Measurements from ENCODE around the gene DNAAF3. TPM values are rescaled to one million over a fixed set of nuclear protein-coding genes. Genes with fewer than 3 reads are reported as not detected.

DNAAF3 gene
- total RNA-seq: 12.8 TPM
- long read RNA-seq, transcript DNAAF3-203 (12 exons, 2,059 nt): major isoform, 6 of 35 reads
- long read RNA-seq, partial matches to known transcripts: 5 of 35 reads
- long read RNA-seq, other reads (novel, unspliced or antisense): 19 of 35 reads

- H3K27ac ChIP-seq: peak within 1 kb of the TSS; percentile 36
- peaks cover 7% of the 10 kb centered on the region for H3K4me1 ChIP-seq
- no peak for TF ChIP-seq CTCF (IDR thresholded peaks at IDR 0.05)
- no peaks in the 10 kb centered on the region for H3K36me3 ChIP-seq
- H3K4me3 ChIP-seq: peak within 1 kb of the TSS; percentile 51
- intact Hi-C loops (cut with DNase I): no loop called here
- H3K27me3 ChIP-seq (ENCODE audit: low read depth): peaks cover 77% of the 10 kb centered on the region
- no peaks in the 10 kb centered on the region for H3K9me3 ChIP-seq
- ATAC-seq (peak; percentile 98 to 99), DNase-seq (peak; percentile 94)
These were observed at the start of gene DNAAF3 for GRCh38 chr19:55166530-55167268. TSS of gene DNAAF3 (minus strand) at chr19:55166613. CDS start at chr19:55166413, 200 bp downstream.

GRCh38 chr19:55213547-55213946, 47.1 kb upstream of the DNAAF3 start:
- DNase-seq: no peak
- no peaks in the 10 kb centered on the region for H3K9me3 ChIP-seq

GRCh38 chr19:55212447-55212846, 46.0 kb upstream of the DNAAF3 start:
- DNase-seq: no peak
- peak in 1 of 2 donors; percentile 20 for ATAC-seq
- intact Hi-C loops (cut with DNase I): no loop called here
- H3K4me1 ChIP-seq: peaks cover 10% of the 10 kb centered on the region
- no peak overlapping the region for H3K27ac ChIP-seq
- H3K27me3 ChIP-seq (ENCODE audit: low read depth): peaks cover 7% of the 10 kb centered on the region
- H3K36me3 ChIP-seq: no peaks in the 10 kb centered on the region
- no peaks in the 10 kb centered on the region for H3K9me3 ChIP-seq
- H3K4me3 ChIP-seq: no peak overlapping the region
- TF ChIP-seq CTCF (IDR thresholded peaks at IDR 0.05): peak; percentile 35

More at GRCh38 chr19:55213547-55213946, 47.1 kb upstream of the DNAAF3 start:
- H3K27me3 ChIP-seq (ENCODE audit: low read depth): peaks cover 7% of the 10 kb centered on the region
- no peak for ATAC-seq
- TF ChIP-seq CTCF (IDR thresholded peaks at IDR 0.05): no peak
- no peak overlapping the region for H3K4me3 ChIP-seq
- intact Hi-C loops (cut with DNase I): no loop called here
- no peak overlapping the region for H3K27ac ChIP-seq
- H3K36me3 ChIP-seq: no peaks in the 10 kb centered on the region
- peaks cover 11% of the 10 kb centered on the region for H3K4me1 ChIP-seq

- no peaks in the 10 kb centered on the region for H3K9me3 ChIP-seq
- intact Hi-C loops (cut with DNase I): no loop called here
- no peak overlapping the region for H3K27ac ChIP-seq
- peaks cover 13% of the 10 kb centered on the region for H3K27me3 ChIP-seq (ENCODE audit: low read depth)
- DNase-seq: no peak
- H3K36me3 ChIP-seq: no peaks in the 10 kb centered on the region
- no peak overlapping the region for H3K4me3 ChIP-seq
- H3K4me1 ChIP-seq: peaks cover 6% of the 10 kb centered on the region
- peak; percentile 29 to 50 for ATAC-seq
- TF ChIP-seq CTCF (IDR thresholded peaks at IDR 0.05): no peak
These were observed 43.5 kb upstream of the DNAAF3 start for GRCh38 chr19:55209693-55210472.

- TF ChIP-seq CTCF (IDR thresholded peaks at IDR 0.05): no peak
- no peaks in the 10 kb centered on the region for H3K9me3 ChIP-seq
- DNase-seq: no peak
- peaks cover 13% of the 10 kb centered on the region for H3K27me3 ChIP-seq (ENCODE audit: low read depth)
- intact Hi-C loops (cut with DNase I): no loop called here
- no peak within 1 kb of the TSS for H3K27ac ChIP-seq
- H3K4me3 ChIP-seq: no peak within 1 kb of the TSS
- peaks cover 6% of the 10 kb centered on the region for H3K4me1 ChIP-seq
- H3K36me3 ChIP-seq: no peaks in the 10 kb centered on the region
- ATAC-seq: peak in 1 of 2 donors; percentile 10
These were observed 42.7 kb upstream of the DNAAF3 start, which contains the start of gene PTPRH for GRCh38 chr19:55208880-55209692. TSS of gene PTPRH (minus strand) at chr19:55209501. CDS start at chr19:55209433, 68 bp downstream.
